Progenitor cell of endocrine pancreas (in vitro differentiated cells): Measurements from ENCODE around the gene ITGA2. TPM values are rescaled to one million over a fixed set of nuclear protein-coding genes. Genes with fewer than 3 reads are reported as not detected.

ENCODE experiments used
- DNase-seq: peaks from one replicate; pipeline ENCODE4 v3.0.0; 2021; ENCODE audit warnings: low spot score; ENCODE audit not compliant: unreplicated experiment
- H3K27ac Mint-ChIP-seq: 2 replicates; pipeline ENCODE4 v1.8.0; 2021; ENCODE audit warnings: mild to moderate bottlenecking, moderate library complexity, mixed read lengths
- H3K27me3 Mint-ChIP-seq: 2 replicates; pipeline ENCODE4 v1.8.0; 2021; ENCODE audit warnings: mixed read lengths
- H3K36me3 Mint-ChIP-seq: 2 replicates; pipeline ENCODE4 v1.8.0; 2022; ENCODE audit warnings: mixed read lengths; ENCODE audit not compliant: insufficient read depth
- H3K4me1 Mint-ChIP-seq: 2 replicates; pipeline ENCODE4 v1.8.0; 2021; ENCODE audit warnings: low read depth, mixed read lengths
- H3K4me3 Mint-ChIP-seq: 2 replicates; pipeline ENCODE4 v1.8.0; 2021; ENCODE audit warnings: low read depth, mild to moderate bottlenecking, moderate library complexity, mixed read lengths
- H3K9me3 Mint-ChIP-seq: 2 replicates; pipeline ENCODE4 v1.8.0; 2021; ENCODE audit warnings: low read depth, mixed read lengths
- CTCF ChIP-seq: fragments of 200-600 bp; sonication (generic); IDR thresholded peaks from one replicate; pipeline ENCODE4 v1.5.0; 2021; ENCODE audit warnings: antibody characterized with exemption, mild to moderate bottlenecking; ENCODE audit not compliant: unreplicated experiment
- total RNA-seq: library from RNA; stranded (reverse); gene quantifications from 2 replicates; pipeline ENCODE4 v1.2.1, GENCODE V29; 2021

Gene ITGA2
- total RNA-seq, 1 donor from 2014 or later, result 5.1 TPM

GRCh38 chr5:52947851-52948250 lies 41.3 kb upstream of the ITGA2 start:
- TF ChIP-seq CTCF, result no peak
- no peak for DNase-seq
- H3K27ac Mint-ChIP-seq, result no peak overlapping the region
- H3K4me3 Mint-ChIP-seq, result no peak overlapping the region
- no peaks in the 10 kb centered on the region for H3K4me1 Mint-ChIP-seq
- H3K9me3 Mint-ChIP-seq, result peaks cover 4% of the 10 kb centered on the region
- H3K27me3 Mint-ChIP-seq, result no peaks in the 10 kb centered on the region
- H3K36me3 Mint-ChIP-seq, result no peaks in the 10 kb centered on the region

GRCh38 chr5:52948418-52949076 lies 40.6 kb upstream of the ITGA2 start:
- H3K27ac Mint-ChIP-seq, result no peak overlapping the region
- no peaks in the 10 kb centered on the region for H3K4me1 Mint-ChIP-seq
- H3K27me3 Mint-ChIP-seq, result no peaks in the 10 kb centered on the region
- H3K9me3 Mint-ChIP-seq, result no peaks in the 10 kb centered on the region
- H3K36me3 Mint-ChIP-seq, result no peaks in the 10 kb centered on the region
- DNase-seq, result peak; percentile 30
- TF ChIP-seq CTCF, result peak; percentile 84
- no peak overlapping the region for H3K4me3 Mint-ChIP-seq

- Mint-ChIP-seq H3K4me3 (no peak overlapping the region), H3K4me1 (peaks cover 3% of the 10 kb centered on the region), H3K27ac (no peak overlapping the region), H3K27me3 (no peaks in the 10 kb centered on the region), H3K36me3 (no peaks in the 10 kb centered on the region), H3K9me3 (no peaks in the 10 kb centered on the region)
- no peak for DNase-seq
- TF ChIP-seq CTCF, result no peak
Measured at GRCh38 chr5:52950686-52951085, 38.5 kb upstream of the ITGA2 start.

GRCh38 chr5:52952483-52952882 lies 36.7 kb upstream of the ITGA2 start:
- Mint-ChIP-seq H3K4me1 (peaks cover 17% of the 10 kb centered on the region), H3K4me3 (no peak overlapping the region), H3K9me3 (no peaks in the 10 kb centered on the region), H3K36me3 (no peaks in the 10 kb centered on the region), H3K27me3 (no peaks in the 10 kb centered on the region), H3K27ac (no peak overlapping the region)
- TF ChIP-seq CTCF, result no peak
- DNase-seq, result no peak

- TF ChIP-seq CTCF, result no peak
- Mint-ChIP-seq H3K27me3 (no peaks in the 10 kb centered on the region), H3K4me3 (no peak overlapping the region), H3K36me3 (no peaks in the 10 kb centered on the region), H3K27ac (peak overlapping the region; percentile 70), H3K4me1 (peaks cover 18% of the 10 kb centered on the region), H3K9me3 (no peaks in the 10 kb centered on the region)
- no peak for DNase-seq
Measured at GRCh38 chr5:52956014-52956413, 33.1 kb upstream of the ITGA2 start.
